ENCODE results near the gene ARHGEF28. TPM values are rescaled to one million over a fixed set of nuclear protein-coding genes. Genes with fewer than 3 reads are reported as not detected.

The ARHGEF28 gene
- total RNA-seq, 1 donor from 2014 or later, result 0.93 TPM

GRCh38 chr5:73950912-73951430, 325.0 kb downstream of the ARHGEF28 start:
- Mint-ChIP-seq H3K4me3 (no peak overlapping the region), H3K36me3 (ENCODE audit: low read depth) (no peaks in the 10 kb centered on the region), H3K9me3 (no peaks in the 10 kb centered on the region), H3K27me3 (ENCODE audit: low read depth) (peaks cover 2% of the 10 kb centered on the region), H3K27ac (ENCODE audit: unreplicated experiment) (no peak overlapping the region), H3K4me1 (peaks cover 23% of the 10 kb centered on the region)
- TF ChIP-seq CTCF (conservative IDR thresholded peaks at IDR 0.05), result no peak
- DNase-seq (ENCODE audit: low read depth, low spot score), result no peak

GRCh38 chr5:73952872-73953271, 326.9 kb downstream of the ARHGEF28 start:
- Mint-ChIP-seq H3K9me3 (no peaks in the 10 kb centered on the region), H3K4me3 (no peak overlapping the region), H3K36me3 (ENCODE audit: low read depth) (no peaks in the 10 kb centered on the region), H3K4me1 (peaks cover 15% of the 10 kb centered on the region), H3K27ac (ENCODE audit: unreplicated experiment) (no peak overlapping the region), H3K27me3 (ENCODE audit: low read depth) (peaks cover under 1% of the 10 kb centered on the region)
- DNase-seq (ENCODE audit: low read depth, low spot score), result no peak
- TF ChIP-seq CTCF (conservative IDR thresholded peaks at IDR 0.05), result no peak

- Mint-ChIP-seq H3K4me3 (no peak overlapping the region), H3K36me3 (ENCODE audit: low read depth) (no peaks in the 10 kb centered on the region), H3K4me1 (peaks cover 3% of the 10 kb centered on the region), H3K27me3 (ENCODE audit: low read depth) (no peaks in the 10 kb centered on the region), H3K27ac (ENCODE audit: unreplicated experiment) (peak overlapping the region; percentile 30), H3K9me3 (no peaks in the 10 kb centered on the region)
- DNase-seq (ENCODE audit: low read depth, low spot score), result no peak
- TF ChIP-seq CTCF (conservative IDR thresholded peaks at IDR 0.05), result no peak
Measured at GRCh38 chr5:73954381-73954780, 328.4 kb downstream of the ARHGEF28 start.

- Mint-ChIP-seq H3K9me3 (no peaks in the 10 kb centered on the region), H3K36me3 (ENCODE audit: low read depth) (no peaks in the 10 kb centered on the region), H3K4me3 (no peak overlapping the region), H3K4me1 (no peaks in the 10 kb centered on the region), H3K27ac (ENCODE audit: unreplicated experiment) (no peak overlapping the region), H3K27me3 (ENCODE audit: low read depth) (no peaks in the 10 kb centered on the region)
- no peak for DNase-seq (ENCODE audit: low read depth, low spot score)
- no peak for TF ChIP-seq CTCF (conservative IDR thresholded peaks at IDR 0.05)
Measured at GRCh38 chr5:73955271-73955846, 329.4 kb downstream of the ARHGEF28 start.

GRCh38 chr5:73957397-73958001, 331.5 kb downstream of the ARHGEF28 start:
- DNase-seq (ENCODE audit: low read depth, low spot score), result no peak
- Mint-ChIP-seq H3K36me3 (ENCODE audit: low read depth) (no peaks in the 10 kb centered on the region), H3K4me1 (no peaks in the 10 kb centered on the region), H3K27ac (ENCODE audit: unreplicated experiment) (no peak overlapping the region), H3K27me3 (ENCODE audit: low read depth) (no peaks in the 10 kb centered on the region), H3K9me3 (no peaks in the 10 kb centered on the region), H3K4me3 (no peak overlapping the region)
- no peak for TF ChIP-seq CTCF (conservative IDR thresholded peaks at IDR 0.05)

Data from neural crest cell (in vitro differentiated cells).